Skin epidermis (tissue), 12 donors: ENCODE data around the gene GULP1.
"Not testable (repeated sequence)": the region's sequence is repeated elsewhere in the genome, so short reads cannot be mapped to it uniquely, and the experiment has no call there.

Source experiments
- H3K27ac ChIP-seq, 21 experiments: fragments of 200-600 bp; sonication (generic) in 11 of 21; one replicate each; pipeline ENCODE4 v1.5.0; 2020; ENCODE audit warnings: mild to moderate bottlenecking in 3 of 21, inconsistent platforms in 2 of 21, moderate library complexity in 2 of 21
- H3K4me3 ChIP-seq, 7 experiments: fragments of 200-600 bp; sonication (generic) in 2 of 7; one replicate each; pipeline ENCODE4 v1.5.0; 2020; ENCODE audit warnings: inconsistent platforms in 2 of 7, mild to moderate bottlenecking in 2 of 7, moderate library complexity in 1 of 7

The GULP1 gene, protein sequence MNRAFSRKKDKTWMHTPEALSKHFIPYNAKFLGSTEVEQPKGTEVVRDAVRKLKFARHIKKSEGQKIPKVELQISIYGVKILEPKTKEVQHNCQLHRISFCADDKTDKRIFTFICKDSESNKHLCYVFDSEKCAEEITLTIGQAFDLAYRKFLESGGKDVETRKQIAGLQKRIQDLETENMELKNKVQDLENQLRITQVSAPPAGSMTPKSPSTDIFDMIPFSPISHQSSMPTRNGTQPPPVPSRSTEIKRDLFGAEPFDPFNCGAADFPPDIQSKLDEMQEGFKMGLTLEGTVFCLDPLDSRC

DNA sequence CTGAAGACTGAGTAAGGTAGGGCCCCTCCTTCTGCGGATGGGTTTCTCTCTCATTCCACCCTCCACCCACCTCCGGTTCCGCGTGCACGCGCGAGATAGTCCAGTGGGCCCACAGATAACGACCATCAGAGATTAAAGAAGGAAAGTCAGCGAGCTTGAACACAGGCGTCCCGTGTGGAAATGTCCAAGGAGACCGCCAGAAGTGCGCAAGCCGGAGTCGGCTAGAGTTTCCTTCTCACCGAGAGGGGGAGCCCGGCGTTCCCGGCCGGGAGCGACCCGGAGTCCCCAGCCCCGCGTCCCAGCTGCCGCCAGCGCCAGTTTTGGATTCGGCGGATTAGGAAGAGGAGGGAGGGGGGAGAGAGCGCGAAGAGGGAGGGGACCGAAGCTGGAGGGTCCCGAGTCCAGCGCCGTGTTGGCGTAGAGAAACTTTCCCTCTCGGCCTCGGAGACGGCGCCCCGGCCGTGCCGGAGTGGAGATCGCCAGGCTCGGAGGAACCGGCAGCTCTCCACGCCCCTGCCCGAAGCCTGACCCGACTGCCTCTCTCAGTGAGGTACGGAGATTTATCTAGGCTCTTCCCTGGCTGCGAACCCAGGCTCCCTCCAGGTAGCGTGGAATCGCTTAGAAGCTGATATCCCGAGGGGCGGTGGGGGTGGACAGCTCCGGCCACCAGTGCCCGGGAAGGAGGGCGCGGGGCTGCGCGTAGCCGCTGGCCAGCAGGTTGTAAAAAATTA is at the start of gene GULP1:
TSS of gene GULP1 (plus strand) at position 258 of the 731 bp plus-strand sequence. CDS start 185,829 bp downstream, outside the sequence.
- H3K27ac ChIP-seq = peak within 1 kb of the TSS in 20 of 21 experiments; percentile 1 to 93 (median 83)
- H3K4me3 ChIP-seq = peak within 1 kb of the TSS; percentile 44 to 74 (median 61)

DNA sequence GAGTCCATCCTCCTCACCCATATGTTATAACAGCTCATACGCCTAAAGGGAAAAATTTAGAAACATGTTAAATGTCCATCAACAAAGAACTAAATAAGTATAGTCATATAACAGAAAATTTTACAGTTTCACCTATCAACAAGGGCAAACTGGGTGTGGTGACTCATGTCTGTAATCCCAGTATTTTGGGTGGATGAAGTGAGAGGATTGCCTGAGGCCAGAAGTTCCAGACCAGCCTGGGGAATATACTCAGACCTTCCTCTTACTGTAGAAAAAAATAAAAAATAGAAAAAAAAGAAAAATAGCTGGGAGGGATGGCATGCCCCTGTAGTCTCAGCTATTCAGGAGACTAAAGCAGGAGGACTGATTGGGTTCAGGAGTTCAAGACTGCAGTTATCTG is 48.3 kb upstream of the GULP1 start:
- H3K4me3 ChIP-seq = no peak overlapping the region
- H3K27ac ChIP-seq = no peak overlapping the region

DNA sequence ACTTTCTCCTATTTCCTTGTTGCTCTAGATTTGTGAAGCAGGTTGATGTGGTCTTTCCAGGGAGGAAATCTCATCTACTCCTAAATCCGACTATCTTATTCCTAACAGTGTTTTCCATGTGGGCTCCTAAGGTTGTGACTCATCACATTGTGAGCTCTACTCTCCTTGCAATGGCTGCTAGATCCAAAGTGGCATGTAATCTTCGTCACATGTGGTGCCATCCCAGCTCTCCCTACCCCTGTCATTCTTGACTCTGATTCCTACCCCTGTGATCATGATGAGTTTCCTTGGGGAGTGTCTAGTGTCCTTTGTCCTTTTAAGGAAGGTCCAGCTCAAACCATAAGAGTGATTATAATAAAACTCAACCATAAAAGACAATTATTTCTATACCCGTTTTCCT is 47.3 kb upstream of the GULP1 start:
- H3K27ac ChIP-seq = no peak overlapping the region
- H3K4me3 ChIP-seq = no peak overlapping the region

DNA sequence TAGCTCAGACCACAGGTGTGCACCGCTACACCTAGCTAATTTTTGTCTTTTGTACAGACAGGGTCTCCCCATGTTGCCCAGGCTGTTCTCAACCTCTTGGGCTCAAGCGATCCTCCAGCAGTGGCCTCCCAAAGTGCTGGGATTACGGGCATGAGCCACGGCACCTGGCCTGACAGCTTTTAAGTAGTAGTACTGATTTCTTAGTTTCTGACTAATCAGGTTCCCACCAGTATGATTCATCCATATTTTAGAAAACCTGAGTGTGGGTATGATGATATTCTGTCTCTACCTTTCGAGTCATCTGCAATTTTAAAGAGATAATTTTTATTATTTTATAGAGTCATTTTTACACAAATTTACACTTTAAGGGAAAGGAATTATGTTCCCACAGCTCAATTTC is 46.4 kb upstream of the GULP1 start:
- H3K4me3 ChIP-seq = no peak overlapping the region
- H3K27ac ChIP-seq = no peak overlapping the region

DNA sequence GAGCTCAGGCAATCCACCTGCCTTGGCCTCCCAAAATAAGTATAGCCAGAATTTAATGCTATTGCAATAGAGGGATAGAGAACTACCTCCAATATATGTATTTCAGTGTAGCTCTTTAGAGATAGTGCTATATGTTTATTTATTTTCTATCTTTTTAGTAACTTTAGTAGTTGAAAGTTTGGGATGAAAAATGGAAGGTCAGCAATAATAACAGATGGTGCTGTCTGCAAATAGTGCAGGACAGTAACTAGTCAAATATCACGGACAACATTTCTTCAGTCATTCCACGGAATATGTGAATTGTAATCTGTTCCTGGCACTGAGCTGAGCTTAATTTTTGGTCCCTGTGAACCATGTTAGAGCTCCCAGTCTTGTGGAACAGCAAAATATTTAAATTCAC is 43.2 kb upstream of the GULP1 start:
- no peak overlapping the region for H3K4me3 ChIP-seq
- no peak overlapping the region for H3K27ac ChIP-seq

DNA sequence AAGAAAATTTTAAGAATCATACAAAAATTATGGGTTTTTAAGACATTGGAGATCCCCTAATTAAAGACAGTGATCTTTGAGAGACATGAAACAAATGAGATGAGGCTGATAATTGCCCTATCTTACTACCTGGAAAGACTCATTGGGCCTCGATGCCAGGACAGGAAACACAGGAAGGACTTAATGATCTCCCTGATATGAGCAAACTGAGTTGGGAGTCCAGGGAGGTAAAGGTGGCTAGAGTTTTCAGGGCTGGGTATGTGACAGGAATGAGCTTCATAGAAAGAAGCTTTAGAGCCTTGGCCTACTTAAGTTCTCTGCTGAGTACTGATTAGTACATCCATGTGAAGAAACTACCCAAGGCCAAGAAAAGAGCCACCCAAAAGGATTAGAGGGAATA is 40.6 kb upstream of the GULP1 start:
- no peak overlapping the region for H3K4me3 ChIP-seq
- no peak overlapping the region for H3K27ac ChIP-seq

DNA sequence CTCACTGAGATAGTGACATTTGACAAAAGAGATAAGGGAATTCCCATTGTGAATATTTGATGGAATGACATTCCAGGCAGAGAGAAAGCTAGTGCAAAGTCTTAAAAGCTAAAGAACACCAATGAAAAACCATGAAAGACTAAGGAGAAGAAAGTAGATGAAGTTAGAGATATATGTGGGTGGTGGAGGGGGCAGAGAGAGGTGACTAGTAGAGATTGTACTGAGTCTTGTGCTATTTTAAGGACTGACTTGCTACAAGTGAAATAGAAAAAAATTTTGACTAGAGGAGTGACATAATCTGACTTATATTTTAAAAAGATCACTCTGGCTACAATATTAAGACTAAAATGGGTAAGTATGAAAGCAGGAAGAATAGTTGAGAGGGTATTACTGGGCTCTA is 35.3 kb upstream of the GULP1 start:
- Histone ChIP-seq H3K27ac (no peak overlapping the region), H3K4me3 (no peak overlapping the region)

DNA sequence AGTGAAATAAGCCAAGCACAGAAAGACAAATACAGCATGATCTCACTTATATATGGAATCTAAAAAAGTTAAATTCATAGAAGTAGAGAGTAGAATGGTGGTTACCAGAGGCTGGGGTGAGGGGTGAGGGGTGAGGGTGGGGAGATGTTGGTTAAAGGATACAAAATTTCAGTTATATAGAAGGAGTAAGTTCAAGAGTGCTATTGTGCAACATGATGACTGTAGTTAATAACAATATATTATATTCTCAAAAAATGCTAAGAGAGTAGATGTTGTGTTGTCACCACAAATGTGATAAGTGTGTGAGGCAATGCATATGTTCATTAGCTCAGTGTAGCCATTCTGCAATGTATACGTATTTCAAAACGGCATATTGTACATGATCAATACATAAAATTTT is 26.4 kb upstream of the GULP1 start:
- Histone ChIP-seq H3K27ac (no peak overlapping the region), H3K4me3 (no peak overlapping the region)

DNA sequence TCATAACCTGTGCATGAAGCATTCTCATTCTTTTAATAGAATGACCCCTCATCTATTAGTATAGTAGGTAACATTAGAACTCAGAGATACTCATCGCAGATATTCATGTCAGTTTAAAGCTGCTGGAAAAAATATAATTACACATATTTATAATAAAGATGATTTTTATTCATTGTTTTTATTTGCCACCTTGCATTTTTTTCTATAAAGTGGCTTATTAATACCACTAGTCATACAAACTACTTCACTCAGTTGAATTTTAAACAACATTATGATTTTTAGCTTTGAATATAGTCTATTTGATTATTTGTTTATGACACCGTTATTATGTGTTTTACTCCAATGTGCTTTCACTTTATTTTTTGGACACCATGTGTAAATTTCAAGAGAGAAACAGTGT is 23.9 kb upstream of the GULP1 start:
- no peak overlapping the region for H3K4me3 ChIP-seq
- H3K27ac ChIP-seq = no peak overlapping the region

DNA sequence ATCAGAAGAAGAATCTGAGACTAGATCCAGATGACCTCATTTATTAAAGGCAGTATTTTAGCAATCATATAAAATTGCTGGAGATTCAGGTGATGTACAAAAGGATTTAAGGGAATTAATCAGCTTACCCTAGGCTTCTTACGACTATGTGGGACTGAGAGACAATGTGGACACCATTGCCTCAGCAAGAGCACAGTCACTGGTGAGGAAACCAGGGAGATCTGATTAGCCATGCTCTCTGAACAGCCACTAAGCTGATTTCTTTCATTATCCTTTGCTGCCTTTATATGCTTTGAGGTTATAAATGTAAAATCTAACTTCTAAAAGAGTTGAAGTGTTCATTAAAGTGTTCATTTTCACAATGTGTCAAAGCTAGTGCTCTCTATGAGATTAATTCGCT is 22.7 kb upstream of the GULP1 start:
- Histone ChIP-seq H3K27ac (no peak overlapping the region), H3K4me3 (no peak overlapping the region)

DNA sequence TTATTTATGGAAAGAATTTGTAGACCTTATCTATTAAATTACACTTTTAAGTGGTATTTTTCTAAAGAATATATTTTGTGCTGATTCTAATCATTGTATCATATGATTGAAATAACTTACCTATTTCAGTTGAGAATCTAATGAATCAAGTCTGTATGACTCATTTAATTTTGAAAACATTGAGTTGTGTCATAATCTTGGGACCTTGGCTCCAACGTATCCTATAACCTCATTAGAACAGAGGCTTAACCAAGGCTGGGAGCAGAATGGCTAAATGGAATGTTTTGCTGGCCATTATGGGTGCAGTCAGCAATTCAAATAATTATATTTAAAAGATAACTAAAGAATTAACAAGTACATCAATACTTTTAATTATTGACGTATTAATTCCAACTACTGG is 19.6 kb upstream of the GULP1 start:
- no peak overlapping the region for H3K27ac ChIP-seq
- no peak overlapping the region for H3K4me3 ChIP-seq

DNA sequence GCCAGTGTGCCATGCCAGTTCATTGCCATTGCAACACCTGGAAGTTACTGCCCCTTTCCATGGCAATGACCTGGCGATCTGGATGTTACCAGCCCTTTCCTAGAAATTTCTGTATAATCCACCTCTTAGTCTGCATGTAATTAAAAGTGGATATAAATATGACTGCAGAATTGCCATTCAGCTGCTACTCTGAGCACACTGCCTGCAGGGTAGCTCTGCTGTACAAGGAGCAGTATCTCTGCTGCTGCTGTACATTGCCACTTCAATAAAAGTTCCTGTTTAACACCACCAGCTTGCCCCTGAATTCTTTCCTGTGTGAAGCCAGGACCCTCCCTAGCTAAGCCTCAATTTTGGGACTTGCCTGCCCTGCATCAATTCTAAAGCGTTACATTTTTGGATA is 17.4 kb upstream of the GULP1 start:
- Histone ChIP-seq H3K27ac (no peak overlapping the region), H3K4me3 (no peak overlapping the region)

DNA sequence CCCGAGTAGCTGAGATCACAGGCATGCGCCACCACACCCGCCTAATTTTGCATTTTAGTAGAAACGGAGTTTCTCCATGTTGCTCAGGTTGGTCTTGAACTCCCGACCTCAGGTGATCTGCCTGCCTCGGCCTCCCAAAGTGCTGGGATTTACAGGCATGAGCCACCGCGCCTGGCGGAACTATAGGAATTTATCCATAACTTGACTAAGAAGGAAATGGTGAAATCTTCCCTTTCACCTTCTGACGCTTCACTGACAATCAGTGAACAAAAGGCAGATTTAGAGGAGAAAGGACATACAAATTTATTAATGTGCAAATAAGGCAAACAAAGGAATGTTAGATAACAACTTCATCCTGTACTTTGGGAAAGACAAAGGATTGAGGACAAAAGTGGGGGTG is 15.4 kb upstream of the GULP1 start:
- Histone ChIP-seq H3K4me3 (no peak overlapping the region), H3K27ac (no peak overlapping the region)

DNA sequence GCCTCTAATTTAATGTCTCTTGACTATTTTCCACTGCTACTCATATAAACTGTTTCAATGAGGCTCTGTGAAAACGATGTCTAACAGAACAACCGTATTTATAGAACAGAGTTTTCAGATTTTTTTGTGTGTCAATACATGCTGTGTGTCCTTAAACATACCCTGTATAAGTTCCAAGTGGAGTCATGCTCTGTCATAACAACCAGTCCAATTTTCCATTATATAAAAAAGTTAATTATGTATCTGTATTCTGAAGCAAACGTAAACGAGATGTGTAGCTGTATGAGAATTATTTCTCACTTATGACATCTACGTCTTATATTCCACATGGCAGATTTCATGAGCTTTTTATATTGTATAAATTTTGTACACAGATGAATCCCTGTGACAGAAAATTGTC is 13.9 kb upstream of the GULP1 start:
- Histone ChIP-seq H3K4me3 (no peak overlapping the region), H3K27ac (no peak overlapping the region)

DNA sequence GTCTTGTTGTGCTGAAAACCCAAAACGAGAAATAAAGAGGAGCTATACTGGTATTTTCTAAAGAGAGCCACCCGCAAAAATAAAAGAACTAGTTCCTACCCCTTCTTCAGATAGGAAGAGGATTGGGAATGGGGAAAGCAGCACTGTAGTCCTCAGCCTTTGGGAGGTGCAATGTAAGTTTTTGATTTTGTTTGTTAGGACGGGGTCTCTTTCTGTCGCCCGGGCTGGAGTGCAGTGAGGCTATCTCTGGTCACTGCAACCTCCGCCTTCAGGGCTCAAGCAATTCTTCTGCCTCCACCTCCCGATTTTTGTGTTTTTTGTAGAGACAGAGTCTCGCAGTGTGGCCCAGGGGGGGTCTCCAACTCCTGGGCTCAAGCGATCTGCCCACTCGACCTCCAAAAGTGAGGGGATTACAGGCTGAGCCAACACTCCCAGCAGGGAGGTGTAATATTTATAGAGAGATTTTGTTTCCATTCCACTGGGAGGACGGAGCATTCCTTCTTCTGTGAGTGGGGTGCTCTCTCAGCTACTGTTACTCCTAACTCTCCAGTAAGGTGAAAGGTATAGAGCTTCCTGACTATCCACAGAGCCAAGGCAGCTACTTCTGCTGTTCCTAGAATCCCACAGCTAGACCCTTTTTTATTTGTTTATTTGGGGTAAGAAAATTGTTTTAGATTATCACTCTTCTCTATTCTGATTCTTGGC is 13.1 kb upstream of the GULP1 start:
- H3K27ac ChIP-seq = no peak overlapping the region
- H3K4me3 ChIP-seq = no peak overlapping the region

DNA sequence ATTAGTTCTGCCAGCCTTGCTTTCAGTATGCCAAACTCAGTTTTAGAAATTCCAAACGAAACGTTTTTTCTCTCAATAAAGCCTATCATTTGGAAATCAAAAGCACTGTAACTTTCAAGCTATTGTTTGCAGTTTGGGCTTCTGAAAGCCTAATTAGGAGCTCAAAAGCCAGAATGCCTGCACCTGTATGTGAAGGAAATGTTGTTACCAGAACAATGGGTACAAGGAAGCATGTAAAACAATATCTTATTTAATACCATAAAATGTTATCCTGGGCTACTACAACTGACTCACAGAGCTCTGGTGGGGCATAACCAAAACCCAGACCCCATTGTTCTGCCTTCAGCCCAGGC is 12.6 kb upstream of the GULP1 start:
- H3K27ac ChIP-seq = no peak overlapping the region
- no peak overlapping the region for H3K4me3 ChIP-seq

DNA sequence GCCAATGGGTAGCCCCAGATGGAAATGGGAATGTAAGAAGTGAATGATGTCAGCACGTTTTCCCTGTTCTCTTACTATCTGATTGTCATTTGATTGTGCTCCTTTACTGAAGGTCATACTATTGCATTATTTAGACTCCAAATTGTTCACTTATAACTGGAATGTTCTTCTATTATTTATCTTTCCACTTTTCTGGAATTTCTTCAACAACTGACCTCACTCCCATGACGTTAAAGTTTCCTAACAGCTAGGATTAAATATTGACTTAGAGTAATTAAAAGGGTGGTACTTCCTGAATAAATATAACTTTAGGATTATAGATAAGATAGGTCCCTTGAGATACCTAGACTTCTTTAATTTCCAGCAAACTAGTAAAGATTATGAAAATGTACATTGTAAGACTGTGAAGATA is 10.9 kb upstream of the GULP1 start:
- H3K27ac ChIP-seq = no peak overlapping the region
- no peak overlapping the region for H3K4me3 ChIP-seq

DNA sequence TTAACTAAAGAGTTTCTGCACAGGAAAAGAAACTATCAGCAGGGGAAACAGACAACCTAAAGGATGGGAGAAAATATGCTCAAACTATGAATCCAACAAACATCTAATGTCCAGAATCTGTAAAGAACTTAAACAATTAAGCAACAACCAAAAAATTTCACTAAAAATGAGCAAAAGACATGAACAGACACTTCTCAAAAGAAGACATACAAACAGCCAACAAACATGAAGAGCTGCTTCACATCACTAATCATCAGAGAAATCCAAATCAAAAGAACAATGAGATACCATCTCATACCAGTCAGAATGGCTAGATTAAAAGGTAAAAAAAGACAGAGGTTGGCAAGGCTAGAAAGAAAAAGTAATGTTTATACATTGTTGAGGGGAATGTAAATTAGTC is 8.8 kb upstream of the GULP1 start:
- Histone ChIP-seq H3K27ac (no peak overlapping the region), H3K4me3 (no peak overlapping the region)

DNA sequence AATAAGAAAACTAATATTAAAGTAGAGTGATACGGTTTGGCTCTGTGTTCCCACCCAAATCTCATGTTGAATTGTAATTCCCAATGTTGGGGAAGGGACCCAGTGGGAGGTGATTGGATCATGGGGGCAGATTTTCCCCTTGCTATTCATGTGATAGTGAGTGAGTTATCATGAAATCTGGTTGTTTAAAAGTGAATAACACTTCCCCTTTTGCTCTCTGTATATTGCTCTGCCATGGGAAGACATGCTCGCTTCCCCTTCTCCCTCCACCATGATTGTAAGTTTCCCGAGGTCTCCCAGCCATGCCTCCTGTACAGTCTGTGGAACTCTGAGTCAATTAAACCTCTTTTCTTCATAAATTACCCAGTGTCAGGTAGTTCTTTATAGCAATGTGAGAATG is 7.4 kb upstream of the GULP1 start:
- H3K4me3 ChIP-seq, H3K27ac ChIP-seq: not testable (repeated sequence)

DNA sequence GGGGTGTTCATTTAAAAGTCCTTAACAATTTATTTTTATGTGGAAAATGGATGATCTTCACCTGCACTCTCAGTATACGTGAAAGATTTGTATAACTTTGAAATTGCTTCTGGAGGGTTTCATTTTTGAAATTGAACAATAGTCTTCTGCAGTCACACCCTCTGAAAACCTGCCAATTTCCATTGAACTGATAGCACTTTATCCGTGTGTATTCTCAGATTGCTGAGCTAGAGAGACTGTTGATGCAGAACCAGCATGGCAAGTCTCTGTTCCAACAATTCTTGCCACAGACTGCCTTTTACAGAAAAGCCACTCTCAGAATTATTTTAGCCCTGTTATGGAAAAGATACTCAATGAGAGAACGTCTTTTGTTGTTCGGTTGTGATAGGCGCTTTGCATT is 6.6 kb upstream of the GULP1 start:
- no peak overlapping the region for H3K27ac ChIP-seq
- H3K4me3 ChIP-seq = no peak overlapping the region

DNA sequence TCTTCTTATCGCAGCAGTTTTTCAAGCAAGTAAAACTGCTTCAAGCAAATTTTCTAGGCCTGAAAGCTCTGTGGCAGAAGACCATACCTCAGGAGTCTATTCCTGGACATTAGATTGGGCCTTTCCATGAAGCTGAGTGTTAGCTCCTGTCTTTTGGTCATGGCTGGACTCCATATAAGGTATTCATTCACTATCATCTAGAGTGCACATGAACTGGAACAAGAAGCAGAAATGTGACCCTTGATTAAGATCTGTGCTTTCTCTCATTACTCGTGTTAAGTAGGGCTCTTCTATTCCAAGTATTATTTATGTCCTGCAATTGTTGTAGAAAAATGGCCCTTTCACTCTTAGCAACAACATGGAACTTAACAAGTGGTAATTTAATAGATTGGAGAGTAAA is 5.9 kb upstream of the GULP1 start:
- Histone ChIP-seq H3K27ac (no peak overlapping the region), H3K4me3 (no peak overlapping the region)
